ENCODE measurements around the gene LBH. TPM values are rescaled to one million over a fixed set of nuclear protein-coding genes. Genes with fewer than 3 reads are reported as not detected.

The LBH gene
- polyA plus RNA-seq, 1 of the 3 experiments (the other 2 are of a cell fraction): 22.8 TPM

GRCh38 chr2:30237239-30237965 lies 6.1 kb downstream of the LBH start:
- POLR2A ChIA-PET: no interaction called here
- H3K27ac ChIP-seq (ENCODE audit: low read depth in 2 of 2, low read length in 1 of 2): no peak overlapping the region
- H3K79me2 ChIP-seq (ENCODE audit: insufficient read depth): peaks cover 80% of the 10 kb centered on the region
- CTCF ChIA-PET: interaction anchor here (0.6 to 18.6 kb wide), 7 partner anchors 16 to 1097 kb away, joined by 3 to 262 read pairs (median 38); no protein-coding TSS in a partner anchor
- H2AFZ ChIP-seq (ENCODE audit: low read depth): no peak overlapping the region
- no peak overlapping the region for H3K4me3 ChIP-seq (ENCODE audit: low read depth in 2 of 2, low read length in 1 of 2)
- H3F3A ChIP-seq (replicated peaks; ENCODE audit: insufficient read depth): no peaks in the 10 kb centered on the region
- DNase-seq: no peak
- no peak overlapping the region for H3K4me2 ChIP-seq
- no peaks in the 10 kb centered on the region for H3K27me3 ChIP-seq (ENCODE audit: insufficient read depth)
- TF ChIP-seq ZBTB33 (IDR thresholded peaks at IDR 0.05; ENCODE audit: borderline replicate concordance, low read depth): no peak
- TF ChIP-seq, protein P1, sequence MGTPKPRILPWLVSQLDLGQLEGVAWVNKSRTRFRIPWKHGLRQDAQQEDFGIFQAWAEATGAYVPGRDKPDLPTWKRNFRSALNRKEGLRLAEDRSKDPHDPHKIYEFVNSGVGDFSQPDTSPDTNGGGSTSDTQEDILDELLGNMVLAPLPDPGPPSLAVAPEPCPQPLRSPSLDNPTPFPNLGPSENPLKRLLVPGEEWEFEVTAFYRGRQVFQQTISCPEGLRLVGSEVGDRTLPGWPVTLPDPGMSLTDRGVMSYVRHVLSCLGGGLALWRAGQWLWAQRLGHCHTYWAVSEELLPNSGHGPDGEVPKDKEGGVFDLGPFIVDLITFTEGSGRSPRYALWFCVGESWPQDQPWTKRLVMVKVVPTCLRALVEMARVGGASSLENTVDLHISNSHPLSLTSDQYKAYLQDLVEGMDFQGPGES (IDR thresholded peaks at IDR 0.05; ENCODE audit: low read depth, low read length): no peak
- H3K9me3 ChIP-seq: no peaks in the 10 kb centered on the region
- no peaks in the 10 kb centered on the region for H3K9me2 ChIP-seq
- WGBS (ENCODE audit: low lambda C conversion rate): 82% methylated on average over 8 of the region's 8 CpGs
- no peak overlapping the region for H3K9ac ChIP-seq
- H4K20me1 ChIP-seq (ENCODE audit: insufficient read depth): peaks cover 36% of the 10 kb centered on the region
- peaks cover 7 to 9% of the 10 kb centered on the region in 2 experiments; a peak in 2 of 4 replicates for H3K4me1 ChIP-seq (ENCODE audit: control insufficient read depth in 1 of 2, insufficient read depth in 2 of 2, low read depth in 1 of 2, low read length in 1 of 2)
- H3K36me3 ChIP-seq (replicated peaks in 1 of 2; ENCODE audit: control insufficient read depth in 1 of 2, insufficient read depth in 2 of 2, low read length in 1 of 2): peaks cover 7 to 19% of the 10 kb centered on the region in 2 experiments

GRCh38 chr2:30237966-30238800 lies 6.8 kb downstream of the LBH start:
- Histone ChIP-seq H3K36me3 (replicated peaks in 1 of 2; ENCODE audit: control insufficient read depth in 1 of 2, insufficient read depth in 2 of 2, low read length in 1 of 2) (peaks cover 7 to 27% of the 10 kb centered on the region in 2 experiments), H3F3A (replicated peaks; ENCODE audit: insufficient read depth) (no peaks in the 10 kb centered on the region), H3K27ac (ENCODE audit: low read depth in 2 of 2, low read length in 1 of 2) (no peak overlapping the region), H3K9me2 (no peaks in the 10 kb centered on the region), H3K4me2 (no peak overlapping the region), H3K27me3 (ENCODE audit: insufficient read depth) (no peaks in the 10 kb centered on the region), H3K4me1 (ENCODE audit: control insufficient read depth in 1 of 2, insufficient read depth in 2 of 2, low read depth in 1 of 2, low read length in 1 of 2) (peaks cover 2 to 9% of the 10 kb centered on the region in 2 experiments; a peak in 2 of 4 replicates), H3K9ac (no peak overlapping the region), H3K9me3 (no peaks in the 10 kb centered on the region), H3K4me3 (ENCODE audit: low read depth in 2 of 2, low read length in 1 of 2) (no peak overlapping the region), H4K20me1 (ENCODE audit: insufficient read depth) (peaks cover 34% of the 10 kb centered on the region), H3K79me2 (ENCODE audit: insufficient read depth) (peaks cover 79% of the 10 kb centered on the region), H2AFZ (ENCODE audit: low read depth) (no peak overlapping the region)
- TF ChIP-seq CHD2 (IDR thresholded peaks at IDR 0.05; ENCODE audit: low read length, partially characterized antibody): no peak
- no peak for TF ChIP-seq EP300 (IDR thresholded peaks at IDR 0.05; ENCODE audit: borderline replicate concordance in 1 of 2, low read depth in 1 of 2, low read length in 1 of 2)
- no peak for TF ChIP-seq JUND (IDR thresholded peaks at IDR 0.05)
- TF ChIP-seq USF2 (IDR thresholded peaks at IDR 0.05; ENCODE audit: borderline replicate concordance, low read depth, low read length): no peak
- TF ChIP-seq YY1 (IDR thresholded peaks at IDR 0.05; ENCODE audit: low read depth): no peak
- CTCF ChIA-PET: interaction anchor here (0.6 to 18.6 kb wide), 25 partner anchors 10 to 1147 kb away, joined by 3 to 262 read pairs (median 4); partner anchors contain the start of genes LCLAT1 and YPEL5
- POLR2A ChIA-PET: no interaction called here
- WGBS (ENCODE audit: low lambda C conversion rate): 84% methylated on average over 13 of the region's 13 CpGs
- DNase-seq: no peak

All from SK-N-SH (cell line).